ENCODE measurements around the gene SELENOV.
"Not testable (repeated sequence)": the region's sequence is repeated elsewhere in the genome, so short reads cannot be mapped to it uniquely, and the experiment has no call there.

The SELENOV gene, protein sequence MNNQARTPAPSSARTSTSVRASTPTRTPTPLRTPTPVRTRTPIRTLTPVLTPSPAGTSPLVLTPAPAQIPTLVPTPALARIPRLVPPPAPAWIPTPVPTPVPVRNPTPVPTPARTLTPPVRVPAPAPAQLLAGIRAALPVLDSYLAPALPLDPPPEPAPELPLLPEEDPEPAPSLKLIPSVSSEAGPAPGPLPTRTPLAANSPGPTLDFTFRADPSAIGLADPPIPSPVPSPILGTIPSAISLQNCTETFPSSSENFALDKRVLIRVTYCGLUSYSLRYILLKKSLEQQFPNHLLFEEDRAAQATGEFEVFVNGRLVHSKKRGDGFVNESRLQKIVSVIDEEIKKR

DNA sequence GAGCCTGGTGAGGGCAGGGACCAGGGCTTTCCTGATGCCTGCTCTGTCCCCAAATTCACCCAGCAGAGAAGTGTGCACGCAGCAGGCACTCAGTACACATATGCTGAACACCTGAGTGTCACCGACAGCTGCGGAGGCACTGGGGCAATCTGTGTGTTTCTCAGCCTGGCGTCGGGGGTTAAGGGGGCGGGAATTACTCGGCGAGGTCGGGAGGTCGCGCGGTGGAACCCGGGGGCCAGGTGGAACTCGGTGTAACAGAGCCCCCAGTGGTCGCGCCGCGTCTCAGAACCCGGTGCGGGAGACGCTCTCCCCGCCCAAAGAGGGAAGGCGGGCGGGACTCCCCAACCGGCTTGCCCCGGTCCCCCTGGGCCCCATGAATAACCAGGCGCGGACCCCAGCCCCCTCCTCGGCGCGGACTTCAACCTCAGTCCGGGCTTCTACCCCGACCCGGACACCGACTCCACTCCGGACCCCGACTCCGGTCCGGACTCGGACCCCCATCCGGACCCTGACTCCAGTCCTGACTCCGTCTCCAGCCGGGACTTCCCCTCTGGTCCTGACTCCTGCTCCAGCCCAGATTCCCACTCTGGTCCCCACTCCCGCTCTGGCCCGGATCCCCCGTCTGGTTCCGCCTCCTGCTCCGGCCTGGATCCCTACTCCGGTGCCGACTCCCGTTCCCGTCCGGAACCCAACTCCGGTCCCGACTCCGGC is at the start of gene SELENOV:
Gene SELENOV, plus strand, starts transcription at position 300 of the 711 bp plus-strand sequence. Its CDS starts 74 bp downstream, at position 374.
- DNase-seq = no peak
- in situ Hi-C loops (cut with MboI; ENCODE audit: low pct_unique_long_range_greater_than_20kb, low sequenced_read_pairs) = no loop called here

DNA sequence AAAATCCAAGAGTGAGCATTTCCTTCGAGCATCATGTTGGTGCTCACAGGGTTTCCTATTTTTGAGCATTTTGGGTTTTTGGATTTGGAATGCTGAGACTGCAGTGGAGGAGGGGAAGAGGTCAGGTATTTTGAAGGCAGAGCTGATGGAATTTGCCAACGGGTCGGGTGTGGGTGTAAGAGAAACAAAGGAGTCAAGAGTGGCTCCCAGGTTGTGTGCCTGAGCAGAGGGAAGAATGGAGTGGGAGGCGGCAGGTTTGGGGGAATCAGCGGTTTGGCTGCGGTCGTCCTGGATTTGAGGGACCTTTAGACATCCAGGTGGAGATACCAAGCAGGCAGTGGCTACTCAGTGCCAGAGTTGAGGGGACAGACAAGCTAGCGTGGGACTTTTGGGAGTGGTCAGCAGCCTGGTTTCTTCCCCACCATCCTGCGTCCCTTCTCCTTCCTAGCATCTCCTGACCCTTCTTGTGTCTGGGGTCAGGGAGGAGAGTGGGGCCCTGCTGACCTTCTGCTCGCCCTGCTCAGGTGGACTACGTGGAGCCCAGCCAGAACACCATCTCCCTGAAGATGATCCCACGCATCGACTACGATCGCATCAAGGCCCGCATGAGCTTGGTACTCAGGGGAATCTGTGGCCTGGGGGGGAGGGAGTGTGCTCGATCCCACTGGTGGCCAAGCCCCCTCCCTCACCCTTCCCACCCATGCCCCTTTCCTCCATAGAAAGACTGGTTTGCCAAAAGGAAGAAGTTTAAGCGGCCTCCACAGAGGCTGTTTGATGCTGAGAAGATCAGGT is 48.8 kb upstream of the SELENOV start:
- DNase-seq = no peak
- in situ Hi-C loops (cut with MboI; ENCODE audit: low pct_unique_long_range_greater_than_20kb, low sequenced_read_pairs) = no loop called here

DNA sequence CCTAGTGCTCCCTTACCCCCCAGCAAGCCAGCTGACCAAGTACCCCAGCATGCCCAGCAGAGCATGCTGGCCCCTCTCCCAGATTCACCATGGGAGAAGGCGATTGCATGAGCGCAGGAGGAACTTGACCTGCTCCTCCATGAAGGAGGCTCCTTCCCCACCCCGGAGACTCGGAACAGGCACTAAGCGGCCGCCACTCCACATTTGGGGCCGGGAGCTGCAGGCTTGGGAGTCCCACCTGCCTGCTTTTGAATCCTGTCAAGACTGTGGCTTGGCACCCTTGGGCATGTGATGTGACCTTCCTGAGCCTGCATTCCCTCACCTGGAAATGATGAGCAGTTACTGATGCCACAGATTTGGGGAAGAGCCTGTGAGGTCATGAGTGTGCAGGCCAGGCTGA is 47.0 kb upstream of the SELENOV start:
- in situ Hi-C loops (cut with MboI; ENCODE audit: low pct_unique_long_range_greater_than_20kb, low sequenced_read_pairs) = no loop called here
- no peak for DNase-seq

DNA sequence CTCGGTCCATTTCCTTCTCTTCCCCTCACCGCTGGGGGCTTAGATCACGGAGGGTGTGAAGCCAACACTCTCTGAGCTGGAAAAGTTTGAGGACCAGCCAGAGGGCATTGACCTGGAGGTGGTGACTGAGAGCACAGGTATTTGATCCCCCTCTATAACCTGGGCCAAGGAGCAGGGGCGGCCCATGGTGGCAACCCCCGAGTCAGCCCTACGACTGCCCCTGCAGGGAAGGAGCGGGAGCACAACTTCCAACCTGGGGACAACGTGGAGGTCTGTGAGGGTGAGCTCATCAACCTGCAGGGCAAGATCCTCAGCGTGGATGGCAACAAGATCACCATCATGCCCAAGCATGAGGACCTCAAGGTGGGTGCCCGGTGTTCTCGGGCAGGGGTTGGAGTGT is 45.9 kb upstream of the SELENOV start:
- no peak for DNase-seq
- in situ Hi-C loops (cut with MboI; ENCODE audit: low pct_unique_long_range_greater_than_20kb, low sequenced_read_pairs) = no loop called here

DNA sequence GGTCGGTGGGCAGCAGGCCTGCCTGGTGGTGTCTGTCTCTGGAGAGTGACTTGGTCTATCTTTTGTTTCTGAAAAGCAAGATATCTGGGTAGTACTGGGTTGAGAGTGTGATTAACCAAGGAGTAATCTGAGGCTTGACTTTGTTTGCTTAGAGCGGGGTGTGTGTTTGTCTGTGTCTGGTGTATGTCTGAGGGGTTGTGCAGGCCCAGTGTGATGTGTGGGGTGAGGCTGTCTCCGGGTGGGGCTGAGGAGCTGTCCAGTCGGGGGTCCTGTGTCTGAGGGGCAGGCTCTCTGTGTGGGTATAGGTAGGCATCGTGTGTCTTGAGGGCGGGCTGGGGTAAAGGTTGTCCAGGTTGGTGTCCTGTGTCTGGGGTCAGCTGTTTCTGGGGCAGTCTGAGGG is 45.4 kb upstream of the SELENOV start:
- in situ Hi-C loops (cut with MboI; ENCODE audit: low pct_unique_long_range_greater_than_20kb, low sequenced_read_pairs) = no loop called here
- DNase-seq = no peak

DNA sequence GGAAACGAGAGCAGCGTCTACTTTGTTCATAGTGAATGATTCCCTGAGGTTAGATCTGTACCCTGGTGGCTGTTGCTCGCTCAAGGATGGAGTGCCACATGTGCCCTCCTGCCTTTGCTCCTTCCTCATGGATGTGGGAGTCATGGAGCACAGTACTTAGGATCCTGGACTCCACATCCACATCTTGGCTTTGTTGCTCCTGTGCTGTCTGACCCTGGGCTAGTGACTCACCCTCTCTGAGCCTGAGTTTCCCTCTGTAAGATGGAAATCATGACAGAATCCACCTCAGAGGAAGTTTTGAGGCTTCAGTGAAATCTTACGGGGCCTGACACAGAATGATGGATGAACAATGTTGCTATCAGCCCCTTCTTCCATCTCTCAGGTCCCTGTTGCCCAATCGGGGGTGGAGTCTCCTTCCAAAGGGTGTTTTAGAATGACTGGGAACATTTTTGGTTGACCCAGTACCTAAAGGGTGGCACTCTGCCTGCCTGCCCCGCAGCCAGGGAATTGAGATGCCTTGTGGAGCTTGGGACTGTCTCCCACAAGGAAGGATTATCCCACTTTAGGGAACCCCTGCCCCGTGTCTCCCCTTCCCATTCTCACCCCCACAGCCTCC is 44.1 kb upstream of the SELENOV start:
- in situ Hi-C loops (cut with MboI; ENCODE audit: low pct_unique_long_range_greater_than_20kb, low sequenced_read_pairs) = no loop called here
- DNase-seq = no peak

DNA sequence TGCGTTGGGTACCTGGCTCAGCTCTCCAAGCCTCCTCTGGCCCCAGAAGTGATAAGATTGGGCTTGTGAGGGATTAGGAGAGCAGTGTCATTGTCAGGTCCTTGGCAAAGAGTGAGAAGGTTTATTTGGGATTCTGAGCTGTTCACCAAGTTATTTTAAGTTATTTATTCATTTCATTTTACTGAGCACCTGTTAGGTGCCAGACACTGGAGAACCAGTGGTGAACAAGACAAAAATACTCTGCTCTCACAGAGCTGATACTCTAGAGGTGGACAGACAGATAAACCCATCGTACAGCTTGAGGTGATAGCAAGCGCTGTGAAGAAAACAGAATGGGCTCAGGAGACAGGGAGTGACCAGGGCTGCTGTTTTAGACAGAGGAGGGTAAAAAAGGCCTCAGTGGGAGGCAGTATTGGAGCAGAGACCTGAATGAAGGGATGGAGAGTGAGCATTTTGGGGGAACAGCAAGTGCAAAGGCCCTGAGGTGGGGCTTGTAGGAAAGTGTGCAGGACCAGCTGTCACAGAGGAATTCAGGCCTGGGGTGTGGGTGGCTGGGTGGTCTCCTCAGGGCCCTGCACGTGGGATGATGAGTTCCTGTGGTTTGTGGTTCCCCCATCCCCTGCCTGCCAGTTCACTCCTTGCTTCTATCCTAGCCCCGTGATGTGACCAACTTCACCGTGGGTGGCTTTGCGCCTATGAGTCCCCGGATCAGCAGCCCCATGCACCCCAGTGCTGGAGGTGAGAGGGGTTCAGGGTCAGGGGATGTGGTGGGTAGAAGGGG is 43.0 kb upstream of the SELENOV start:
- in situ Hi-C loops (cut with MboI; ENCODE audit: low pct_unique_long_range_greater_than_20kb, low sequenced_read_pairs) = no loop called here
- DNase-seq = no peak

DNA sequence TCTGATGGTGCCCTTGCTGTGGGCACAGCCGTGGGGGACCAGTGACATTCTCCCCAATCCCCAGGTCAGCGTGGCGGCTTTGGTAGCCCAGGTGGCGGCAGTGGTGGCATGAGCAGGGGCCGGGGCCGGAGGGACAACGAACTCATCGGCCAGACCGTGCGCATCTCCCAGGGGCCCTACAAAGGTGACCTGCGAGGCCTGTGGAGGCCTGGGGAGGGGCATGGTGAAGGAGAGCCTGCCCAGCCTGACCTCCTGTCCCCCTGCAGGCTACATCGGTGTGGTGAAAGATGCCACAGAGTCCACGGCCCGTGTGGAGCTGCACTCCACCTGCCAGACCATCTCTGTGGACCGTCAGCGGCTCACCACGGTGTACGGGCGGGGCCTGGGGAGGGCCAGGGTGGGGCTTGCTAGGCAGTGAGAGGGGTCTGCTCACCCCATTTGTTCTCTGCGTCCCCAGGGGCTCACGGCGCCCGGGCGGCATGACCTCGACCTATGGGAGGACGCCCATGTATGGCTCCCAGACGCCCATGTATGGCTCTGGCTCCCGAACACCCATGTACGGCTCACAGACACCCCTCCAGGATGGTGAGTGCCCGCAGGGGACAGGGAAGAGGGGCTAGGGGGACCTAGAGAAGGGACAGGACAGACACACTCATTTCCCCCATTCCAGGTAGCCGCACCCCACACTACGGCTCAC is 42.0 kb upstream of the SELENOV start:
- in situ Hi-C loops (cut with MboI; ENCODE audit: low pct_unique_long_range_greater_than_20kb, low sequenced_read_pairs) = no loop called here
- no peak for DNase-seq

DNA sequence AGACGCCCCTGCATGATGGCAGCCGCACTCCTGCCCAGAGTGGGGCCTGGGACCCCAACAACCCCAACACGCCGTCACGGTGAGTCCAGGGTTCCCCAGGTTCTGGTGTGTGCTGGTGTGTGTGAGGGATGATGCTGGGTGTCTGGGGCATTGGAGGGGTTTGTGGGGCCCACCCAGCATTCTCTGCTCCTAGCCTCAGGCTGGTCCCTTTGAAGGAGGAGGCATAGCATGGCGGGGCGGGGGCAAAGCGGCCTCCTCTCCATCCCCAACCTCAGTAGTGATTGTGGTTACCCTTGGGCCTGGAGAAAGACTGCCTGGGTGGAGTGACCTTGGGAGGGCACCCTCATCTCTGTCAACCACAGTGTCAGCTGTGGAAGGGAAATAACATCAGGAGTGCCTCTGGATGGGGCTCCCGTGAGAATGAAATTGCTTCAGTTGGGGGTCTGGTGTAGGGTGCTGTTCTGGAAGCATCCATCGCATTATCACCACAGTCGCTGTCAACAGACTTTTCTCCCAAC is 41.4 kb upstream of the SELENOV start:
- no peak for DNase-seq
- in situ Hi-C loops (cut with MboI; ENCODE audit: low pct_unique_long_range_greater_than_20kb, low sequenced_read_pairs) = no loop called here

DNA sequence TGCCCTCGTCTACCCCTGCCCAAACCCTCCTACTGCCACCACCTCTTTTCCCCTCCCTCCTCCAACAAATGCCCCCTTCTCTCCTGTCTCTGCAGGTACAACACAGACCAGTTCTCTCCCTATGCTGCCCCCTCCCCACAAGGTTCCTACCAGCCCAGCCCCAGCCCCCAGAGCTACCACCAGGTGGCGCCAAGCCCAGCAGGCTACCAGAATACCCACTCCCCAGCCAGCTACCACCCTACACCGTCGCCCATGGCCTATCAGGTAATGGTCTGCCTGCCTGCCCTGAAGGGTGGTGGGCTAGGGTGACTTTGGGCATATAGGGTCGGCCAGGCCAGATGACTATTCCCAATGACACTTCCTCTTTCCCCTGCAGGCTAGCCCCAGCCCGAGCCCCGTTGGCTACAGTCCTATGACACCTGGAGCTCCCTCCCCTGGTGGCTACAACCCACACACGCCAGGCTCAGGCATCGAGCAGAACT is 40.8 kb upstream of the SELENOV start:
- DNase-seq = peak; percentile 43

DNA sequence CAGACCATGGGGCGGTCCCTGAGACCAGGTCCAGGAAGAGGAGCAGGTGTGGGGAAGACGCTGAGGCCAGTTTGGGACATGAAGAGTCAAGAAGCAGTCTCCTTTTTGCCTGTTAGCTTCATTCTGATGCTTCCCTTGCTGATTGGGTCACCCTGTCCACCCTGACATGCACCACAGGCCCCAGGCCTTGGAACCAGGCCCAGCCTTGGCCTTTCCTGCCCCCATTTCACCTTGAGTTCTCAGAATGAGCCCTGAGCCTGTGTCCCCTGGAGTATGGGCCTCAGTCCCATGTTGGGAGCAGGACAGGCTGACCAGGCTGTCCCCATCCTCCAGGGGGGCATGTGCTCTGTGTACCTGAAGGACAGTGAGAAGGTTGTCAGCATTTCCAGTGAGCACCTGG is 39.2 kb upstream of the SELENOV start:
- in situ Hi-C loops (cut with MboI; ENCODE audit: low pct_unique_long_range_greater_than_20kb, low sequenced_read_pairs) = no loop called here
- DNase-seq = no peak

More for the DNA sequence above, 40.8 kb upstream of the SELENOV start:
- in situ Hi-C loops (cut with MboI; ENCODE audit: low pct_unique_long_range_greater_than_20kb, low sequenced_read_pairs) = no loop called here

DNA sequence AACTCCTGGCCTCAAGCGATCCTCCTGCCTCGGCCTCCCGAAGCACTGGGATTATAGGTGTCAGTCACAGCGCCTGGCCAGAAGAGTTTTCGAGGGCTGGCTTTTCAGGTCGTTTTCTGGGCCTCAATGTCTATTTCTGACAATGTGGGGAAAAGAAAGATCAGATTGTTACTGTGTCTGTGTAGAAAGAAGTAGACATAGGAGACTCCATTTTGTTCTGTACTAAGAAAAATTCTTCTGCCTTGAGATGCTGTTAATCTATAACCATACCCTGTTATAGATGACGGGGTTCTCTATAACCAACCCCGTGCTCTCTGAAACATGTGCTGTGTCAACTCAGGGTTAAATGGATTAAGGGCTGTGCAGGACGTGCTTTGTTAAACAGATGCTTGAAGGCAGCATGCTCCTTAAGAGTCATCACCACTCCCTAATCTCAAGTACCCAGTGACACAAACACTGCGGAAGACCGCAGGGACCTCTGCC is 35.6 kb upstream of the SELENOV start:
- in situ Hi-C loops (cut with MboI; ENCODE audit: low pct_unique_long_range_greater_than_20kb, low sequenced_read_pairs); DNase-seq: not testable (repeated sequence)

DNA sequence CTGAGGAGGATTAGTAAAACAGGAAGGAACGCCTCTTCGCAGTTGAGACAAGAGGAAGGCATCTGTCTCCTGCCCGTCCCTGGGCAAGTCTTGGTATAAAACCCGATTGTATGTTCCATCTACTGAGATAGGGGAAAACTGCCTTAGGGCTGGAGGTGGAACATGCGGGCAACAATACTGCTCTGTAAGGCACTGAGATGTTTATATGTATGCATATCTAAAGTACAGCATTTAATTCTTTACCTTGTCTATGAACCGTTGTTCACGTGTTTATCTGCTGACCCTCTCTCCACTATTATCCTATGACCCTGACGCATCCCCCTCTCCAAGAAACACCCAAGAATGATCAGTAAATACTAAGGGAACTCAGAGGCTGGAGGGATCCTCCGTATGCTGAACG is 35.0 kb upstream of the SELENOV start:
- in situ Hi-C loops (cut with MboI; ENCODE audit: low pct_unique_long_range_greater_than_20kb, low sequenced_read_pairs) = no loop called here
- DNase-seq = peak; percentile 32

DNA sequence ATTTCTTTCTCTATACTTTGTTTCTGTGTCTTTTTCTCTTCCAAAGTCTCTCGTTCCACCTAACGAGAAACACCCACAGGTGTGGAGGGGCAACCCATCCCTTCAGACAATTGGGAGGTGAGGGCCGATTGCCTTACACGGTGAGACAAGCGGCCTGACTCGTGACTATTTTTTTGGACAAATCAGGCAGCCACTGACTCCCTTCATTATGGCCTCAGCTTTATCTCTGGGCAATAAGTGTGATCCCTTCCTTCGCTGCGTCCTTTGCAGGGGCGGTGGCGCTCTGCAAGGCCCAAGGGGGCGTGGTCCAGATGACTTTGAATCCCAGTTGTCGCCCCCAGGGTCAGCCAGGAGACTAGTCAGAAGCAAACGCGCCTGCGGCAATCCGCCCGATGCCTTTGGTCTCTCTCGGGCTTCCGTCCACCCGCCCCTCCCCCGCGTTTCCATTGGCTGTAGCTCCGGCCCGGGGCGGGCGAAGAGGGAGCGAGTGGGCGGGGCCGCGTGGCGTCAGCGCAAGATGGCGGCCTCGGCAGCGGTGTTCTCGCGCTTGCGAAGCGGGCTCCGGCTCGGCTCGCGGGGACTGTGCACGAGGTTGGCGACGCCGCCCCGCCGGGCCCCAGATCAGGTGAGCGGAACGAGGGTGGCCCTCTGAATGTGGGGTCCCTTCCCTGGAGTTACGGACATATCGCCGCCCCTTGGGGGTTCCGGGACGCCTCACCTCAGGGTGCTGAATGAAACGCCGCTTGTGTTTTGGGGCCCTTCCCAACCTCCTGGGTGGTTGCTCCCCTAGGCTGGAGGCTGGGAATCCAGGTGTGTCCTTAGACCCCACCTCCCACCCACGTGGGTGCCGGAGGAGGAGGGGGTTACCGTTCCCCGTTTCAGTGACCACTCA is 34.4 kb upstream of the SELENOV start, which contains the start of gene TIMM50:
Gene TIMM50, plus strand, starts transcription at position 502 of the 892 bp plus-strand sequence. Its CDS starts 16 bp downstream, at position 518.
- in situ Hi-C loops (cut with MboI; ENCODE audit: low pct_unique_long_range_greater_than_20kb, low sequenced_read_pairs) = no loop called here
- DNase-seq = peak; percentile 96

DNA sequence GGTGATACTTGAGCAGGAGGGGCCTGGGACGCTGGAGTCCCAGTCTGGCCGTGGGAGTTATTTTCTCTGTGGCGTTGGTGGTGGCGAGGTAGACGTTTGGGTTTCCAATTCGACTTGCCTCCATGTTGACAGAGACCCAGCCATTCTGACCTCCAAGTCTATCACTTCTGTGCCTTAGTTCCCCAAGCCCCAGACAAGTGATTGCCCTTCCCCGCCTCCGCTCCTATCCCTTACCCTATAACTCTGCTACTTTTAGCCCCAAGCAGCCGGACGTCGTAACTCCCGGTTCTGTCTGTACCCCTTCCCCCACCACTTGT is 33.8 kb upstream of the SELENOV start:
- in situ Hi-C loops (cut with MboI; ENCODE audit: low pct_unique_long_range_greater_than_20kb, low sequenced_read_pairs) = no loop called here
- DNase-seq = no peak

DNA sequence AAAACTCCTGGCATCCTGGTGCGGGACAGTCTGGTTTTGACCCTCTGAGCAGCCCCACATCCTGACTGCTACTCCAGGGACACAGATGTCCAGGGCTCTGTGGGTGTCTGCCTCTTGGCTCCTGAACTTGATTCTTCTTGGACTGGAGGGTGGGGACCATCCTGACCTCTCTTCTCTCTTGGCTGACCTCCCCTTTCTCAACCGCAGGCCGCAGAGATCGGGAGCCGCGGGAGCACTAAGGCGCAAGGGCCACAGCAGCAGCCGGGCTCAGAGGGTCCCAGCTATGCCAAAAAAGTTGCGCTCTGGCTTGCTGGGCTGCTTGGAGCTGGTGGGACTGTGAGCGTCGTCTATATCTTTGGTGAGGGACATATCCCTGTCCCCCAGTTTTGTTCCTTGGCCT is 33.3 kb upstream of the SELENOV start:
- in situ Hi-C loops (cut with MboI; ENCODE audit: low pct_unique_long_range_greater_than_20kb, low sequenced_read_pairs) = no loop called here
- DNase-seq = no peak

DNA sequence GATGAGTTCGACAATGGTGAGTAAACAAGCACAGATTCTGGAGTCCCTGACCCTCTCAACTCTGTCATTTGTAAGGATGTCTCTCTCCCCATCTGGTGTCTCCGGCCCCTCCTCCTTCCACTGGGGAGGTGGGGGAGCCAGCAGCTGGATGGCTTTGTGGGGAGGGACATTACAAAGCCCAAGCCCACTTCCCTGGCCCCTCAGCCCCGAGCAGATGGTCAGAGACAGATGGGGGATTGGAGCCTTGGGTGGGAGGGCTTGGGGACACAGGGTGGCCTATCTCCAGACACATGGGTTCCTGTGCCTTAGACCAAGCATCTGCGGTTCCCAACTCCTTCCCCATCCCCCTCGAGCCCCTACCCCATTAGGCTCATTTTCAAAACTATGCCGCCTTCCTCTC is 31.8 kb upstream of the SELENOV start:
- in situ Hi-C loops (cut with MboI; ENCODE audit: low pct_unique_long_range_greater_than_20kb, low sequenced_read_pairs) = no loop called here
- DNase-seq = no peak

All from KBM-7 (cell line).